Neural cell (in vitro differentiated cells): Measurements from ENCODE around the gene EIF4G3. TPM values are rescaled to one million over a fixed set of nuclear protein-coding genes. Genes with fewer than 3 reads are reported as not detected.

Source experiments
- H2AFZ ChIP-seq: fragments of 200-600, 300-800 bp; sonication (generic), shearing (Covaris generic); 2 replicates; pipeline ENCODE4 v1.6.0; 2014; ENCODE audit warnings: low read depth, mild to moderate bottlenecking, antibody characterized with exemption, low read length, moderate library complexity
- H3F3A ChIP-seq: fragments of 200-600 bp; shearing (Covaris generic); 2 replicates; pipeline ENCODE4 v1.6.1; 2016; ENCODE audit warnings: mild to moderate bottlenecking, moderate library complexity, mixed read lengths, antibody characterized with exemption, low read length; ENCODE audit not compliant: insufficient read depth, poor library complexity, severe bottlenecking
- H3K27ac ChIP-seq: fragments of 200-600, 300-800 bp; sonication (generic), shearing (Covaris generic); 2 replicates; pipeline ENCODE4 v1.5.1; 2014; ENCODE audit warnings: mild to moderate bottlenecking, low read length, moderate library complexity
- H3K27me3 ChIP-seq: fragments of 300-800, 200-600 bp; sonication (generic), shearing (Covaris generic); 2 replicates; pipeline ENCODE4 v1.6.0; 2014; ENCODE audit warnings: mild to moderate bottlenecking, low read depth, low read length, moderate library complexity; ENCODE audit not compliant: insufficient read depth
- H3K36me3 ChIP-seq: fragments of 300-800, 200-600 bp; sonication (generic), shearing (Covaris generic); 2 replicates; pipeline ENCODE4 v1.5.1; 2014; ENCODE audit warnings: mild to moderate bottlenecking, antibody characterized with exemption, low read length, moderate library complexity; ENCODE audit not compliant: insufficient read depth
- H3K4me2 ChIP-seq: fragments of 300-800, 200-600 bp; sonication (generic), shearing (Covaris generic); 2 replicates; pipeline ENCODE4 v1.6.0; 2014; ENCODE audit warnings: mild to moderate bottlenecking, low read length
- H3K4me3 ChIP-seq: fragments of 300-800, 200-600 bp; sonication (generic), shearing (Covaris generic); 2 replicates; pipeline ENCODE4 v1.5.1; 2014; ENCODE audit warnings: mild to moderate bottlenecking, low read length, moderate library complexity
- H3K79me2 ChIP-seq: fragments of 200-600 bp; shearing (Covaris generic); replicated peaks from 2 replicates; pipeline ENCODE4 v1.6.0; 2014; ENCODE audit warnings: mild to moderate bottlenecking, low read length, moderate library complexity; ENCODE audit not compliant: insufficient read depth
- H3K9ac ChIP-seq: fragments of 300-800, 200-600 bp; sonication (generic), shearing (Covaris generic); 2 replicates; pipeline ENCODE4 v1.6.1; 2016; ENCODE audit warnings: mild to moderate bottlenecking, low read length, mixed read lengths
- H3K9me2 ChIP-seq: fragments of 200-600 bp; shearing (Covaris generic); 2 replicates; pipeline ENCODE4 v1.6.1; 2016; ENCODE audit warnings: mild to moderate bottlenecking, low read length, mixed read lengths; ENCODE audit not compliant: insufficient read depth
- H3K9me3 ChIP-seq: fragments of 200-600, 300-800 bp; sonication (generic), shearing (Covaris generic); 2 replicates; pipeline ENCODE4 v1.6.1; 2016; ENCODE audit warnings: mild to moderate bottlenecking, mixed run types, low read length, moderate library complexity, mixed read lengths
- H4K20me1 ChIP-seq: fragments of 200-600 bp; shearing (Covaris generic); 2 replicates; pipeline ENCODE4 v1.6.1; 2016; ENCODE audit warnings: mild to moderate bottlenecking, mixed run types; ENCODE audit not compliant: insufficient read depth
- EP300 ChIP-seq: fragments of 450-650 bp; conservative IDR thresholded peaks from 2 replicates; pipeline ENCODE4 v1.6.1; 2014; ENCODE audit warnings: antibody characterized with exemption, mild to moderate bottlenecking, moderate library complexity; ENCODE audit not compliant: poor library complexity, severe bottlenecking
- EZH2 ChIP-seq: fragments of 200-600, 300-800 bp; shearing (Covaris generic), sonication (generic); IDR thresholded peaks from 2 replicates; pipeline ENCODE4 v1.6.1; 2014; ENCODE audit warnings: antibody characterized with exemption, low read length, borderline replicate concordance, mild to moderate bottlenecking; ENCODE audit not compliant: insufficient read depth, poor library complexity, severe bottlenecking
- MXI1 ChIP-seq: fragments of 450-650 bp; conservative IDR thresholded peaks from 2 replicates; pipeline ENCODE4 v1.6.1; 2014; ENCODE audit warnings: antibody characterized with exemption, mild to moderate bottlenecking; ENCODE audit not compliant: poor library complexity, severe bottlenecking
- POLR2AphosphoS5 ChIP-seq: IDR thresholded peaks from 2 replicates; pipeline ENCODE4 v1.6.1; 2012
- RAD21 ChIP-seq: fragments of 450-650 bp; conservative IDR thresholded peaks from 2 replicates; pipeline ENCODE4 v1.6.1; 2014; ENCODE audit warnings: antibody characterized with exemption, mild to moderate bottlenecking, moderate library complexity
- SMC3 ChIP-seq: fragments of 450-650 bp; conservative IDR thresholded peaks from 2 replicates; pipeline ENCODE4 v1.6.1; 2014; ENCODE audit warnings: antibody characterized with exemption, mild to moderate bottlenecking, moderate library complexity; ENCODE audit not compliant: poor library complexity
- TAF1 ChIP-seq: IDR thresholded peaks from 2 replicates; pipeline ENCODE4 v1.6.1; 2012; ENCODE audit warnings: low read depth
- polyA plus RNA-seq: library from polyadenylated mRNA; depleted of rRNA; stranded (reverse); fragments of >200 nt; gene quantifications from 2 replicates; pipeline ENCODE4 v1.2.3, GENCODE V29; 2014
- TF ChIP-seq, protein P1 (sequence below): IDR thresholded peaks from 2 replicates; pipeline ENCODE4 v1.6.1; 2012; ENCODE audit warnings: borderline replicate concordance
- TF ChIP-seq, protein P2 (sequence below): fragments of 450-650 bp; IDR thresholded peaks from 2 replicates; pipeline ENCODE4 v1.5.1; 2014; ENCODE audit warnings: antibody characterized with exemption, mild to moderate bottlenecking, moderate library complexity; ENCODE audit not compliant: poor library complexity, severe bottlenecking

The EIF4G3 gene
- polyA plus RNA-seq, 1 donor from 2014 or later: 56.9 TPM

DNA sequence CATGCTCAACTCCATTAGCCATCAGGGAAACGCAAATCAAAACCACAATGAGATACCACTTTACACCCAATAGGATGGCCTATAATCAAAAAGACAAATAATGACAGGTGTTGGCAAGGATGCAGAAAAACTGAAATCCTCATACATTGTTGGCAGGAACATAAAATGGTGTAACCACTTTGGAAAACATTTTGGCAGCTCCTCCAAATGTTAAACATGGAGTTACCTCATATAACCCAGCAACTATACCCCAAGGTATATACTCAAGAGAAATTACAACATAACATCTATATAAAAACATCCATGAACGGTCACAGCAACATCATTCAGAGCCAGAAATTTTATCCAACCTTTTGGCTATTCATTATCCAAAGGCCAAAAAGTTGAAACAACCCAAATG, 11.6 kb downstream of the EIF4G3 start:
- Histone ChIP-seq H3K9me2 (no peaks in the 10 kb centered on the region), H3K9me3 (no peaks in the 10 kb centered on the region), H2AFZ (no peak overlapping the region), H3K27me3 (no peaks in the 10 kb centered on the region), H3K36me3 (no peaks in the 10 kb centered on the region), H3K4me2 (no peak overlapping the region), H4K20me1 (no peaks in the 10 kb centered on the region), H3K4me3 (no peak overlapping the region), H3K79me2 (peaks cover 75% of the 10 kb centered on the region), H3K9ac (no peak overlapping the region), H3K27ac (no peak overlapping the region), H3F3A (no peaks in the 10 kb centered on the region)
- no peak for TF ChIP-seq RAD21
- TF ChIP-seq EP300: no peak
- TF ChIP-seq, protein P1, sequence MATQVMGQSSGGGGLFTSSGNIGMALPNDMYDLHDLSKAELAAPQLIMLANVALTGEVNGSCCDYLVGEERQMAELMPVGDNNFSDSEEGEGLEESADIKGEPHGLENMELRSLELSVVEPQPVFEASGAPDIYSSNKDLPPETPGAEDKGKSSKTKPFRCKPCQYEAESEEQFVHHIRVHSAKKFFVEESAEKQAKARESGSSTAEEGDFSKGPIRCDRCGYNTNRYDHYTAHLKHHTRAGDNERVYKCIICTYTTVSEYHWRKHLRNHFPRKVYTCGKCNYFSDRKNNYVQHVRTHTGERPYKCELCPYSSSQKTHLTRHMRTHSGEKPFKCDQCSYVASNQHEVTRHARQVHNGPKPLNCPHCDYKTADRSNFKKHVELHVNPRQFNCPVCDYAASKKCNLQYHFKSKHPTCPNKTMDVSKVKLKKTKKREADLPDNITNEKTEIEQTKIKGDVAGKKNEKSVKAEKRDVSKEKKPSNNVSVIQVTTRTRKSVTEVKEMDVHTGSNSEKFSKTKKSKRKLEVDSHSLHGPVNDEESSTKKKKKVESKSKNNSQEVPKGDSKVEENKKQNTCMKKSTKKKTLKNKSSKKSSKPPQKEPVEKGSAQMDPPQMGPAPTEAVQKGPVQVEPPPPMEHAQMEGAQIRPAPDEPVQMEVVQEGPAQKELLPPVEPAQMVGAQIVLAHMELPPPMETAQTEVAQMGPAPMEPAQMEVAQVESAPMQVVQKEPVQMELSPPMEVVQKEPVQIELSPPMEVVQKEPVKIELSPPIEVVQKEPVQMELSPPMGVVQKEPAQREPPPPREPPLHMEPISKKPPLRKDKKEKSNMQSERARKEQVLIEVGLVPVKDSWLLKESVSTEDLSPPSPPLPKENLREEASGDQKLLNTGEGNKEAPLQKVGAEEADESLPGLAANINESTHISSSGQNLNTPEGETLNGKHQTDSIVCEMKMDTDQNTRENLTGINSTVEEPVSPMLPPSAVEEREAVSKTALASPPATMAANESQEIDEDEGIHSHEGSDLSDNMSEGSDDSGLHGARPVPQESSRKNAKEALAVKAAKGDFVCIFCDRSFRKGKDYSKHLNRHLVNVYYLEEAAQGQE: no peak
- TF ChIP-seq EZH2: no peak
- TF ChIP-seq, protein P2, sequence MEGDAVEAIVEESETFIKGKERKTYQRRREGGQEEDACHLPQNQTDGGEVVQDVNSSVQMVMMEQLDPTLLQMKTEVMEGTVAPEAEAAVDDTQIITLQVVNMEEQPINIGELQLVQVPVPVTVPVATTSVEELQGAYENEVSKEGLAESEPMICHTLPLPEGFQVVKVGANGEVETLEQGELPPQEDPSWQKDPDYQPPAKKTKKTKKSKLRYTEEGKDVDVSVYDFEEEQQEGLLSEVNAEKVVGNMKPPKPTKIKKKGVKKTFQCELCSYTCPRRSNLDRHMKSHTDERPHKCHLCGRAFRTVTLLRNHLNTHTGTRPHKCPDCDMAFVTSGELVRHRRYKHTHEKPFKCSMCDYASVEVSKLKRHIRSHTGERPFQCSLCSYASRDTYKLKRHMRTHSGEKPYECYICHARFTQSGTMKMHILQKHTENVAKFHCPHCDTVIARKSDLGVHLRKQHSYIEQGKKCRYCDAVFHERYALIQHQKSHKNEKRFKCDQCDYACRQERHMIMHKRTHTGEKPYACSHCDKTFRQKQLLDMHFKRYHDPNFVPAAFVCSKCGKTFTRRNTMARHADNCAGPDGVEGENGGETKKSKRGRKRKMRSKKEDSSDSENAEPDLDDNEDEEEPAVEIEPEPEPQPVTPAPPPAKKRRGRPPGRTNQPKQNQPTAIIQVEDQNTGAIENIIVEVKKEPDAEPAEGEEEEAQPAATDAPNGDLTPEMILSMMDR: no peak
- TF ChIP-seq POLR2AphosphoS5: no peak
- TF ChIP-seq MXI1: no peak
- TF ChIP-seq SMC3: no peak
- TF ChIP-seq TAF1: no peak

GRCh38 chr1:21164266-21164665, 12.4 kb downstream of the EIF4G3 start:
- TF ChIP-seq EZH2 (no peak), TAF1 (no peak), MXI1 (no peak), POLR2AphosphoS5 (no peak), SMC3 (no peak), EP300 (no peak), RAD21 (no peak)
- TF ChIP-seq, protein P1: no peak
- TF ChIP-seq, protein P2: no peak
- no peaks in the 10 kb centered on the region for H3K36me3 ChIP-seq
- no peak overlapping the region for H3K9ac ChIP-seq
- H3K9me2 ChIP-seq: no peaks in the 10 kb centered on the region
- H3K27me3 ChIP-seq: no peaks in the 10 kb centered on the region
- H3F3A ChIP-seq: no peaks in the 10 kb centered on the region
- peaks cover 68% of the 10 kb centered on the region for H3K79me2 ChIP-seq
- no peak overlapping the region for H3K27ac ChIP-seq
- no peak overlapping the region for H3K4me3 ChIP-seq
- H3K4me2 ChIP-seq: no peak overlapping the region
- H4K20me1 ChIP-seq: no peaks in the 10 kb centered on the region
- no peaks in the 10 kb centered on the region for H3K9me3 ChIP-seq
- no peak overlapping the region for H2AFZ ChIP-seq
